A673 (cell line): ENCODE measurements around the gene STOML3. TPM values are rescaled to one million over a fixed set of nuclear protein-coding genes. Genes with fewer than 3 reads are reported as not detected.
A peak's percentile ranks its signal among the peaks of the same experiment; 100 is the strongest.

ENCODE experiments used
- BruUV-seq: library from RNA; stranded (reverse); fragments of 400-500 nt; replicated peaks from 2 replicates; lab custom pipeline; 2021; lab: Mats Ljungman, UMichigan
- CTCF ChIA-PET: fragments of 300-600 bp; sonication (Branson Sonifier 250); formaldehyde crosslinking; loops from one replicate; lab custom pipeline; 2022; ENCODE audit warnings: antibody characterized with exemption; lab: Charles Lee
- POLR2A ChIA-PET: fragments of 300-600 bp; sonication (Branson Sonifier 250); formaldehyde crosslinking; loops from one replicate; lab custom pipeline; 2022; ENCODE audit warnings: antibody characterized with exemption; ENCODE audit not compliant: low non-redundant PET; lab: Charles Lee
- DNase-seq: peaks from one replicate; pipeline ENCODE4 v3.0.0-alpha.2; 2015; ENCODE audit warnings: low spot score
- H3K27ac ChIP-seq: fragments of 200-600 bp; sonication (generic); 2 replicates; pipeline ENCODE4 v1.5.1; 2016; ENCODE audit warnings: mixed run types, low read depth, mild to moderate bottlenecking, mixed read lengths, antibody characterized with exemption, low read length; ENCODE audit not compliant: poor library complexity, severe bottlenecking
- H3K27me3 ChIP-seq: fragments of 200-600 bp; sonication (generic); replicated peaks from 2 replicates; pipeline ENCODE4 v1.6.1; 2017; ENCODE audit warnings: mixed run types, low read depth, mild to moderate bottlenecking, mixed read lengths, antibody characterized with exemption, low read length; ENCODE audit not compliant: insufficient read depth, poor library complexity
- H3K36me3 ChIP-seq: fragments of 200-600 bp; sonication (generic); 2 replicates; pipeline ENCODE4 v1.6.1; 2016; ENCODE audit warnings: mixed run types, mild to moderate bottlenecking, mixed read lengths, antibody characterized with exemption, low read length; ENCODE audit not compliant: insufficient read depth, poor library complexity, severe bottlenecking
- H3K4me1 ChIP-seq: fragments of 200-600 bp; sonication (generic); 2 replicates; pipeline ENCODE4 v1.6.1; 2017; ENCODE audit warnings: mixed run types, mild to moderate bottlenecking, mixed read lengths, antibody characterized with exemption, low read length; ENCODE audit not compliant: insufficient read depth, poor library complexity, severe bottlenecking
- H3K4me3 ChIP-seq: fragments of 200-600 bp; sonication (generic); 2 replicates; pipeline ENCODE4 v1.5.1; 2016; ENCODE audit warnings: low read depth, mixed run types, mild to moderate bottlenecking, mixed read lengths, low read length; ENCODE audit not compliant: poor library complexity, severe bottlenecking
- H3K9me3 ChIP-seq: fragments of 200-600 bp; sonication (generic); 2 replicates; pipeline ENCODE4 v1.6.1; 2016; ENCODE audit warnings: mixed run types, low read depth, mild to moderate bottlenecking, mixed read lengths, antibody characterized with exemption, low read length; ENCODE audit not compliant: poor library complexity, severe bottlenecking
- CTCF ChIP-seq: fragments of 300-800, 200-600 bp; sonication (generic); conservative IDR thresholded peaks from 2 replicates; pipeline ENCODE4 v1.5.1; 2017; ENCODE audit warnings: low read depth, mild to moderate bottlenecking, antibody characterized with exemption, low read length, moderate library complexity, mixed read lengths
- EZH2 ChIP-seq: fragments of 200-600 bp; sonication (generic); IDR thresholded peaks from 2 replicates; pipeline ENCODE4 v1.6.1; 2017; ENCODE audit warnings: borderline replicate concordance, low read depth, mild to moderate bottlenecking, mixed read lengths, antibody characterized with exemption, low read length; ENCODE audit not compliant: poor library complexity, severe bottlenecking
- intact Hi-C: fragments of 100-400 bp; cut with micrococcal nuclease; formaldehyde crosslinking; loops from one replicate; pipeline ENCODE4 v1.10.0; 2022; ENCODE audit not compliant: unreplicated experiment
- total RNA-seq: library from RNA; stranded (reverse); gene quantifications from 2 replicates; pipeline ENCODE4 v1.2.3, GENCODE V29; 2021

The STOML3 gene
- total RNA-seq, 1 experiment from 2014 or later = not detected

DNA sequence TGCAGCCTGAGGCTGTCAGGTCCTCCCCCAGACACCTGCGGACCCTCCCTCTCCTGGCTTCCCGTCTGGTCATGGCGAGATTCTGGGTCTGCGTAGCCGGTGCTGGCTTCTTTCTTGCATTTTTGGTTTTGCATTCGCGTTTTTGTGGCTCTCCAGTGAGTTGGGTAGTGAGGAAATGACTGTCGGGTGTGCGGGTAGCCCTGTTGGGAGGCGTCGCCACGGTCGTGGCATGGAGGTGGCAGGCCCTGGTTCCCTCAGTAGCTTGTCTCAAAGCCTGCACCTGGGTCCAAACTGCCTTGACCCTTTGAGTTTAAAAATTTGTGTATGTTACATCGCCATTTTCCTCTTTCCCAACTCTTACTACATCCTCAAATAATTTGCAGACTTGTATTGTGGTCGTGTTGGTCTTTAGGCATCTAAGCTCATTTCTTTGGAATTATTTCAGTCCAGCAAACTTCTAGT lies 48.0 kb upstream of the STOML3 start:
- TF ChIP-seq CTCF (no peak), EZH2 (no peak)
- BruUV-seq = no TSS peak
- ChIA-PET POLR2A (no interaction called here), CTCF (interaction anchor here (1.3 kb wide), 1 partner anchor 577 kb away, joined by 4 read pairs; no protein-coding TSS in a partner anchor)
- intact Hi-C loops = loop anchor here (5.0 to 10.0 kb wide), 2 partner anchors 374 to 634 kb away; no protein-coding TSS in a partner anchor
- Histone ChIP-seq H3K27me3 (no peaks in the 10 kb centered on the region), H3K9me3 (no peaks in the 10 kb centered on the region), H3K27ac (peak overlapping the region; percentile 82), H3K4me1 (peaks cover 21% of the 10 kb centered on the region), H3K36me3 (no peaks in the 10 kb centered on the region), H3K4me3 (peak overlapping the region; percentile 89)
- peak; percentile 63 for DNase-seq

DNA sequence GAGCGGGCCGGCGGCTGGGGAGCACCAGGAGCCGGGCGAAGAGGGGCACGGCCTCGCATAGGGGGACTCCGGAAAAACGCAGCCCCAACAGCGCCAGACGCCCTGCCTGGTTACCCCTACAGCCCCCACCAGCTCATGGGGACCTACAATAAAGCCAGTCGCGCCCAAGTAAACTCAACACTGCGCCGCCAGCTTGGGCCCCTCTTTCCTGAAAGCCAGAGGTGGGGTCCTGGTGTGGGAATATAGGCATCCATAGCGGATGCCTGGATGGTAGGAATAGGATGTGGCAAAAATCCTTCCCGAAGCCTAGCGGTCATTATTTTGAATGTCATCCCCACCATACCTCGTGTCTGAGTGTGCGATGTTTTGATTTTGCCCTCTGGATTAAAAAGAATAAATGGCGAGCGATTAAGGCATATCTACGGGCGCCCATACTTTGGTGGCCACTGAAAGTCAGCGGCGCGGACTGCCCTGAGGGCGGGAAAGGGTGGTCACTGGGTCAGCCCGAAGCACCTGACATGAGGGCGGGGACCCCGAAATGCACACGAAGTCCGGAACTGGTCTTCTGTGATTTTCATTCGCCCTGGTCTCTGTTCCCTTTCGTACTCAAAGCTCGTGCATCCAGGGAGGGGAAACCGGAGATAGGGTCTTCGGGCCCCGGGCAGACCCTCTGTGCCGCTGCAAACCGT lies 47.4 kb upstream of the STOML3 start, which contains the start of the genes NHLRC3 and PROSER1:
Gene NHLRC3, plus strand, starts transcription at position 577 of the 689 bp plus-strand sequence. CDS start 184 bp downstream, outside the sequence.
Gene PROSER1, minus strand, starts transcription at position 210 of the 689 bp plus-strand sequence. CDS start 847 bp downstream, outside the sequence.
- intact Hi-C loops = loop anchor here (5.0 to 10.0 kb wide), 2 partner anchors 373 to 634 kb away; no protein-coding TSS in a partner anchor
- Histone ChIP-seq H3K9me3 (no peaks in the 10 kb centered on the region), H3K36me3 (no peaks in the 10 kb centered on the region), H3K27me3 (no peaks in the 10 kb centered on the region), H3K27ac (peak within 1 kb of the TSS; percentile 82), H3K4me3 (peak within 1 kb of the TSS; percentile 89), H3K4me1 (peaks cover 21% of the 10 kb centered on the region)
- ChIA-PET POLR2A (no interaction called here), CTCF (interaction anchor here (1.1 to 1.3 kb wide), 2 partner anchors 13 to 578 kb away, joined by 4 to 5 read pairs; no protein-coding TSS in a partner anchor)
- BruUV-seq = no TSS peak
- TF ChIP-seq EZH2 (no peak), CTCF (no peak)
- peak; percentile 90 for DNase-seq

- BruUV-seq = no TSS peak
- Histone ChIP-seq H3K9me3 (no peaks in the 10 kb centered on the region), H3K27ac (peak overlapping the region; percentile 82), H3K27me3 (no peaks in the 10 kb centered on the region), H3K4me1 (peaks cover 21% of the 10 kb centered on the region), H3K36me3 (no peaks in the 10 kb centered on the region), H3K4me3 (peak overlapping the region; percentile 89)
- ChIA-PET CTCF (interaction anchor here (1.1 to 1.3 kb wide), 2 partner anchors 13 to 579 kb away, joined by 4 to 5 read pairs; no protein-coding TSS in a partner anchor), POLR2A (no interaction called here)
- no peak for DNase-seq
- intact Hi-C loops = loop anchor here (5.0 to 10.0 kb wide), 2 partner anchors 373 to 635 kb away; no protein-coding TSS in a partner anchor
- no peak for TF ChIP-seq CTCF
- TF ChIP-seq EZH2 = no peak
Measured at GRCh38 chr13:39037410-39037879, 46.8 kb upstream of the STOML3 start.
